Hepatic stellate cell (primary cell): Measurements from ENCODE around the gene CAMK2D.

Source experiments
- DNase-seq: peaks from one replicate; pipeline ENCODE4 v3.0.0; 2011; ENCODE audit warnings: low spot score

Gene CAMK2D

DNA sequence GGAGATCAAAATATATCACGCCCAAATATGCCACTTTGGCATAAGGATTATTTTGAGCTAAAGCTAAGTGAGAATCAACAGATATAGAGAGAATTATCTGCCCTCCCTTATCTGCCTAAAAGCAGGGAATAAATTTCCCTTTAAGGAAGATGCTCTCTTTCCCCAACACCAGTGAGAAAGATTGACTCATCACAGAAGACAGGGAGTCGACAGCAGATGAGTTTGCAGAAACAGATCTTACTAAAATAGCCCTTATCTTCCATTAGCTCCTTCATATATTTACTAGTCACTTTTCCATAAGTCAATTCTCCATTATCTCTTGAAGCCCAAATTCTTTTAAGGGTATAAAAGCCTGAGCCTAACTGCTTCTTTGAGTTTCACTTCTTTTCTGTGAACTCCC lies 156.6 kb downstream of the CAMK2D start:
- peak; percentile 4 for DNase-seq

DNA sequence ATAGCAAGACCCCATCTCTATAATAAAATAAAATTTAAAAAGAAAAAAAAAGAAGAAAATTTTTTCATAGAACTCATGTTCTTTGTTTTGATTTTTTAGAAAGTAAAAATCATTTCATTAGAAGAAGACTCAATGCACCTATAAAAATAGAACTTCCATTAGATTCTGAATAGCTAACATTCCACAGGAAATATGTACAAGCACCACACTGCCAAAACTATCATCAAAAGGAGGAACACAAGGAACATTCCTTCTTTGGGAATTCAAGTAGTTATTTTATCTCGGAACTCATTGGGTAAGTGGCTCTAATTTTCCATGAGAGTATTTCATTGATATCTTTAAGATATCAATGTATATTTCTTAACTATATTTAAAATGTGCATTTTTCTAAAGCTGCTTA lies 157.6 kb downstream of the CAMK2D start:
- DNase-seq: peak; percentile 7

DNA sequence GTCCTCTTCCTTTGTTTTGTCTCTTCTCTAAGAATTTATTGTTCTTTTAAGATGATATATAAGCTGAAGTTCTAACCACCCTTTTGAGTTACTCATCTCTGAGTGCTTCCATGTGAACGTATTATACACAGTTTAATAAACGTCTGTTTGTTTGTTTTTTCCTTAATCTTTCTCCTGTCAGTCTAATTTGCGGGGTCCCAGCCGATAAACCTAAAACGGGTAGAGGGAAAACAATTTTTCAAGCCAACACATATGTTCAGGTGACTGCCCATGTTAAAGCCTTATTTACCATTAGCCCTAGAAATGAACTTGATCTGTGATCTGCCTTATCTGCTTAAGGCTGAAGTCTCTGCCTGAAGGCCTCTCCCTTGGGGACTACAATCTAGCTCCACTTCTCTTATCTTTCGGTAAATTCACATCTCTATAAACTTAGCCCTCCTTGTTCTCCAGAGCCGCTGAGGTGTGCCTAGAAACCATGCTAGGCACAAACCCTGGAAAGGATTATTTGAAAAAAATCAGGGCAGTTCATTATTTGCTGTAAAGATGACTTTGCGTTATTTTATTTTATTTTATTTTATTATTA lies 158.8 kb downstream of the CAMK2D start:
- DNase-seq: no peak

DNA sequence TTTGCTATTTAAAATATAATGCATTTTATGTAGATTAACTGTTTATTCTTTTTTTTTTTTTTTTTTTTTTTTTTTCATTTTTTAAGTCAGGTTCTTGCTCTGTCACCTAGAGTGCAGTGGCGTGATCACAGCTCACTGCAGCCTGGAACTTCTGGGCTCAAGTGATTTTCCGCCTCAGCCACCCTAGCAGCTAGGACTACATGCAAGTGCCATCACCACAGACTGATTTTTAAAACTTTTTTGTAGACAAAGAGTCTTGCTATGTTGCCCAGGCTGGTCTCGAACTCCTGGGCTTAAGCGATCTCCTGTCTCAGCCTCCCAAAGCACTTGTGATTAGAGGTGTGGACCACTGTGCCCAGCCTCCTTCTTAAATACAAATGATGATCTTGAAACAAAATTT lies 159.9 kb downstream of the CAMK2D start:
- DNase-seq: no peak

DNA sequence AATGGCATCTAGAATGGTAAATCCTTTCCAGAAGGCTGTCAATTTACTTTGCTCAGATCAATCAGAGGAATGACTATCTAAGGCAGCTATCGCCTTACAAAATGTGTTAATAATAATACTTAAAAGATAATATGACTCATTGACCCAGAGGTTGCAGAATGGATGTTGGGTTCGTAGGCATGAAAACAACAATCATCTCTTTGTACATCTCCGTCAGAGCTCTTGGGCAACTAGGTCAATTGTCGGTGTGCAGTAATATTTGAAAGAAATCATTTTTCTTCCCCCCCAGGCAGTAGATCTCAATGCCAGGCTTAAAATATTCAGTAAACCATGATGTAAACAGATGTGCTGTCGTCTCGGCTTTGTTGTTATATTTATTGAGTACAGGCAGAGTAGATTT lies 165.1 kb downstream of the CAMK2D start:
- no peak for DNase-seq

DNA sequence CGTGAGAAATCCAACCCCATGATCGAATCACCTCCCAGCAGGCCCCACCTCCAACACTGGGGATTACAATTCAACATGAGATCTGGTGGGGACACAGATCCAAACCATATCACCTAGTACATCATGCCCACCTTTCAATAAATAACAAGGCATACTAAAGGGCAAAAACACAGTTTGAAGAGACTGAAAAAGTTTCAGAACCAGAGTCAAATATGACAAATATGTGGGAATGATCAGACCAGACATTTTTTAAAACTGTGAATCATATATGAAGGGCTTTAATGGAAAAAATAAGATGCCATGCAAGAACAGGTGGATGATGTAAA lies 167.3 kb downstream of the CAMK2D start:
- DNase-seq: no peak

DNA sequence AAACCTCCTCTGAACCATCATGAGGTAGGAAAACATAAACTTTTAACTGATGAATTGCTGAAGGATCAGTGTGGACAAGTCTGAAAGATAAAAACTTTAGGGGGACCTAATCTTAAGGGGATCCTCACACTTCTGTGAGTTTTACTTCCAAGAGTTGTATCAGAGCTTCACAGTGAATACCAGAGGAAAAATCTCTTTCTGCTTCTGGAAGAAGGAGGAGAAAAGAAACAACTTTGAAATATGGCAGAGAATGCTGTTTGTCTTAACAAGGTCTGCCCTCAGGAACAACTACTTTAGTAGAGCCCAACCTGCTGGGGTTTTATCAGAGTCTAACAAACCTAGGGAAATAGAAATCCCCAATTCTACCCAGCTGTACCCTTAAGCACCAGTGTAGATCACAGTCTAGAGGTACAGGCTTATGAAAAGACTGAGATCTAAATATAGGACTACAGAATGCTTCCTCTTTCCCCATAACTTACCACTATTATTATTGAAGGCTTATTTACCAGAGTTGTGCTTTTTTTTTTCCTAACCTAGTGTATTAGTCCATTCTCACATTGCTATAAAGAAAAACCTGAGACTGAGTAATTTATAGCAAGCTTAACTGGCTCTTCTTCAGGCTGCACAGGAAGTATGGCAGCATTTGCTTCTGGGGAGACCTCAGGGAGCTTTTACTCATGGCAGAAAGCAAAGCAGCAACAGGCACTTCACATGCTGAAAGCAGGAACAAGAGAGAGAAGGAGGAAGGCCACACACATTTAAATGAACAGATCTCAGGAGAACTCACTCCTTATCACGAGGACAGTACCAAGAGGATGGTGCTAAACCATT lies 167.9 kb downstream of the CAMK2D start:
- no peak for DNase-seq

DNA sequence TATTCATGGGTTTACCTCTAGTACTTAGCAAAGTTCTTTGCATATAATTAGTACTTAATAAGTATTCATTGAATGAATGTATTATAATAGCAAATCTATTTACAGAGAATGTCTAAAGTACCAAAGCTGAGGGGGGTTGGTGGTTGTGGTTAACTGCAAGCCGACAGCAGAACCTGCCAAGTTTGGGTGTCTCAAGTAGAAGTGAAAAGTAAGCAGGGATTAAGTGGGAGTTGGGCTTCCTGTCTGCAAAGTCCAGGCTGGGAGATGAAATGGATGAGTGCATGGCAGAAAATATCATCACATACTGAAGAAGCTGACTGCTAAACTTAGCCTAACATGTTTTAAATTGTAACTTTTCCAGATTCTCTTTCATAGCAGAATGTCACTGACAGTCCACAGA lies 169.6 kb downstream of the CAMK2D start:
- DNase-seq: no peak

DNA sequence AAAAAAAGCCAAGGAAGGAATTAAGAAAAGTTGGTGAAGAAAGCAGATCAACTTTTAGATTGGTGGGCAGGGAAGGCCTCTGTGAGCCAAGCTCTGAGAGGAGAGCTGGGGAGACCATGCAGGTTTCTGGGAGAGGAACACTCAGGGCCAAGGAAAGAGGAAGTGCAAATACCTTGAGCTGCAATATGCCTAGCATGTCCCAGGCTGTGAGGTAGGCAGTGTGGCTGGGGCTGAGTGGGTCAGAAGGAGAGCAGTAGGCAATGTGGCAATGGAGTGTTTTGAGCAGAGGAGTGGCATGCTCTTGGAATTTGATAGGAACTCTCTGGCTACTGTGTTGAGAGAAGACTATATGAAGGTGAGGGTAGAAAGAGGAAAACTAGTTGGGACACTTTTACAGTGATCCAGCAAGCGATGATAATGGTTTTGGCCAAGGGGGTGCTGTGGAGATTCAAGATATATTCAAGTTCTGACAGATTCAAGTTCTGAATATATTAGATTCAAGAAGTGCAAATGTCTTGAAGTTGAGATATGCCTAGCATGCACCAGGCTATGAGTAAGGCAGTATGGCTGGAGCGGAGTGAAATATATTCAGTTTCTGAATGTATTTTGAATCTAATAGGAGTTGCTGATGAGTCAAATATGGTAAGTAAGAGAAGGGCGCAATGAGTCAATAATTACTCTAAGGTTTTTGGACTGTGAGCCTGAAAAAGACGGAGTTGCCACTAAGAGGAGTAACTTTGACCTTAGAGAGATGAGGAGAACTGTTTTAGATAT lies 172.5 kb downstream of the CAMK2D start:
- no peak for DNase-seq

DNA sequence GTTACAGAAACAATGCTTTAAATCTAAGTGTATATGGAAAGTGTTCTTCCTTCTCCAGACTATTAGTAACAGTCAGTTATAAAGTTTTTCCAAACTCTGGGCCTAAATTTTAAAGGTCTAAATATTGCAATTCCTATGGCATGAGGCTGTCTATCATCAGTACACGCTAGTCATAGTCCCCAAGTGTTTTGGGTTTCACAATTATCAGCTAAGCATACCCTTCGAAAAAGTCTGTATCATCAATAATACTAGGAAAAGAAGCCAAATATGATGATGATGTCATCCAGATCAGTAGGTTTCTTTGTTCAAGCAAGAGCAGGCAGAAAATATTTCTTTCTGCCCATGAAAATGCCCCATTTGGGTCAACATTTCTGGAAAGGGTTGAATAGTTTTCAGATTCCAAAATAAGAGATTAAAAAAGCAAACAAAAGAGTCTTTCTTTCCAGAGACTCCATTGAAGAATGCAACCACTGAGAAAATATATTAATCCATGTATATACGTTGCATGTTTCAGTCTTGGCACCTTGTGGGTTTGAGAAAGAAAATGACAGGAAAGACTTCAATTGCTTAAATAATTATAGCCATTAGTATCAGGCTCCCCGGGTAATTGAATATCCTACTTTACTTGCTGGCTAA lies 173.8 kb downstream of the CAMK2D start:
- DNase-seq: no peak

DNA sequence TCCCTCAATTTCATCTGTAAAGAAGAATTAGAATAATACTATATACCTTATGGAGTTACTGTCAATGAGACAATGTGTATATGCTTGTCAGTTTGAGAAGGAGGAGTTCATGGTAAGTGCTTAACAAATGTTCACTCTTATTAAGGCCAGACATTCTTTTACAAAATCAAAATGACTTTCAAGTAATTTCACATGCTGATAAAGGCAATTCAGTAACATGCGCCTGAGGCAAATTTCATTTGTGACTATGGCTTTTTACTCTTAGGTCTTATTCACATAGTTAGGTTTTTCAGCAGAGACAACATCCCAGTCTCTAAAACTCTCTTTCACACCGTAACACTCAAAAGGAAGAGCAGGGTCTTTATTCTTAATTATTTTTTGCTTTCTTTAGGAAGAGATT lies 174.4 kb downstream of the CAMK2D start:
- no peak for DNase-seq

DNA sequence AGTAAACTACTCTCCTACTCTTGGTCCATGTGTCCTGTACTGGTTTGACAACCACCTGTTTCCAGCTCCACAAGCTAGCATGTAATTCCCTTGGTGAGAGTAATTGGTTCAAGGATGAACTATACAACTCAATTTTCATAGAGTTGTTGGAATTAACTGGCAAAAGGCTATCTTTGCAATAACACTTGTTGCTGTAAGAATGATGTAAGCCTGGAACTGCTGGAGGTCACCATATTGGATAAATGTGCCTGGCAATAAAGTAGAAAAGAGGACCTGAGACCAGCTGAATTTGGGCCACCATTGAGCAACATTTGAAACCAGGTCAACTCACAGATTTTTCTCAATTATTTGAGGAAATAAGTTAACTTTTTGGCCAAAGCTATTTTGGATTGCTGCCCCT lies 175.5 kb downstream of the CAMK2D start:
- DNase-seq: no peak

DNA sequence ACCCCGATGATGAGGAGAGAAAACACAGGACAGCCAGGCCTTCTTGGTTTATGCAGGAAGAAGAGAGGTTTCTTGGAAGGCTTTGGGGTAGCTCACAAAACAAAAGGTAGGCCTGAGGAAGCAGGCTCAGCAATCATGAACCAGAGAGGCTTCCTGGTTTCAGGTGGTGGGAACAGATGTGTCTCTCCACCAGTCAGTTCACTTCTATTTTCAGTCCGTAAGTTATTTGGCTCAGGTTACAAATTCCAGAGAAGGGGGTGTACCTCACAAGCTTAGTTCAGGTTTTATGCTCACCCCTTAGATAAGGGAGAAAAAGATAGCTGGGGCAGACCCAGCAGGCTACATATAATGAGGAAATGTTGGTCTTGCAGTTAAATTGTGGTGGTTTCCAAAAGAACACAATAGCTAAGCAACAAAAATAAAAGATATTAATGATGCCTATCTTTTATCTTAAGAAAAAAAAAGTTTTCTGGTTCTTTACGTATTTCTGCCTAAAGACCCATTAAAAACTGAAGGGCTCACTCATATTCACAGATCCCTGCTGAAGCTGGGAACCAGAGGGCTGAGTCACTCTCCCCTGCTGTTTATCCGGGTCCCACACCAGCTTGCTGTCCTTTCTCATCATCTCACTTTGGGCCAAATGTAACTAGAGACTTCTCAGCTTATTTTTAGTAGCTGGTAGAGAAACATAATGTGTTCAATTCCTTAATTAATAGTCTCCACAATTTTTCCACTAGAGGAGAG lies 177.0 kb downstream of the CAMK2D start:
- DNase-seq: no peak

DNA sequence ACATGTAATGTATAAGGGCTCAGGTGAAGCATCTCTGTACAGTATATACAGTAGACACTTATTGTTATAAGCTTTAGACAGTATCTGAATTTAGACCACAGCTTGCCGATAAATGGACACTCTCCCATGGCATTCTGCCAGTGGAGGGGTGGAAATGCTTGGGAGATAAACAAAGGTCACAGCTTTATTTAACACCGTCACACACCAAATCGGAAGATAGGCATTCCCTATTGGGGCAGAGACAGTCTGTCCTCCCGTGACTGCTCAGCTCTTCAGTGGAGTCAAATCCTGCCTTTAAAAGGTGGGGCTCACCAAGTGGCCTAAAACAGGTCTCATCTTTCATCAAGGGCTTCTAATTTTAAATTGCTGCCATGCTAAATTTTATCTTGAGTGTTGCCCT lies 178.8 kb downstream of the CAMK2D start:
- DNase-seq: no peak

DNA sequence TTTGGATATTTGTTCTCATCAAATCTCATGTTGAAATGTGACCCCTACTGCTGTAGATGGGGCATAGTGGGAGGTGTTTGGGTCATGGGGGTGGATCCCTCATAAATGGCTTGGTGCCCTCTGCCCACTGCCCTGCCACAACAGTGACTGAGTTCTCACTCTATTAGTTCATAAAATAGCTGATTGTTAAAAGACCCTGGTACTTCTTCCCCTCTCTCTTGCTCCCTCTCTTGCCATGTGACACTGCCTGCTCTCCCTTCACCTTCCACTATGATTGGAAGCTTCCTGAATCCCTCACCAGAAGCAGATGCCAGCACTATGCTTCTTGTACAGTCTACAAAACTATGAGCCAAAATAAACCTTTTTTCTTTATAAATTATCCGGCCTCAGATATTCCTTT lies 182.2 kb downstream of the CAMK2D start:
- DNase-seq: no peak

DNA sequence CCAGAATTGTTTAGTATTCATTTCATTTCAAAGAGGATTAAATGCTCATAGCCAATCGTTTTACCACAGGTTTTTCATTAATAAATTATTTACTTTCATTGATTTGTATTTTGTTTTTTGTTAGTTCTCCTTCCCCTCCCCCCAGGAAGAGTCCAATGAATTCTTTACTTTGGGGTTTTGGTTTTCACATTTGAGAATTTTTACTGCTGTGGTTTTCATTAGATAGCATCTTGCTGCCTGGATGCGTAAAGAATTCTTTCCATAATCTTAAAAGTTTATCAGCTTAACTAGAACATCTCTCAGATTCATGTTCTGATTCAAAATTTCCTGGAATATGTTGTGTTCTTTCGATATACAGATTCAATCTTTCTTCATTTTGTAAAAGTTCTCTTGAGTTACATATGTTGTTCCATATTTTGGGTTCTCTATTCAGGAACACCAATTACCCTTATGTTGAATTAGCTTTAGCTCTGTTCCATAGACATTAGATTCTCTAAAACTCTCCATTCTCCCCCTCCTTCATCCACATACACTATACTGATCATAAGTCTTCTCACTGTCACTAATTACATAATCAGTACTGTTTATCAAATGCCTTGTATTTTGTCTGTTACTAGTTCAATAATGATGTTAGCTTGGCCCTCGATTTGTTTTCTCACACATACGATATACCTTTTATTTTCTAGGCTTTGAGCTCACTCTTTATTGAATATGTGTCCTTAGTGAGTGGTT lies 184.4 kb downstream of the CAMK2D start:
- DNase-seq: no peak

DNA sequence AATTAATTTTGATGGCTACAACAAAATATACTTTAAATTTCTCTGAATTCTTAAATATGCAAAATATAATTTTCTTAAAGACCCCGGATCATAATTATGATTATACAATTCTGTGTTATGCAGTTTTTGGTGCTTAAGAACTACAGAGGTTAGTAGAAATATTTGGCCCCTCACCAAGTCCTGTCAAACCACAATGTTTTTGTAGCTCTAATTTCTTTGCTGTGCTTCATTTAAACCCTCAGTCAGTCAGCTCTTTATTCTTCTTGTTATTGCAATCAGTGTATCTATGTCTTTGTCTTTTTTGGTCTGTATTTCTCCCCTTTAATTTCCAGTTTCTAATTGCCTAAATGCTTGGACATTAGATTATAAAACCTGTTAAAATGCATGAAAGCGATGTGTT lies 186.1 kb downstream of the CAMK2D start:
- no peak for DNase-seq

DNA sequence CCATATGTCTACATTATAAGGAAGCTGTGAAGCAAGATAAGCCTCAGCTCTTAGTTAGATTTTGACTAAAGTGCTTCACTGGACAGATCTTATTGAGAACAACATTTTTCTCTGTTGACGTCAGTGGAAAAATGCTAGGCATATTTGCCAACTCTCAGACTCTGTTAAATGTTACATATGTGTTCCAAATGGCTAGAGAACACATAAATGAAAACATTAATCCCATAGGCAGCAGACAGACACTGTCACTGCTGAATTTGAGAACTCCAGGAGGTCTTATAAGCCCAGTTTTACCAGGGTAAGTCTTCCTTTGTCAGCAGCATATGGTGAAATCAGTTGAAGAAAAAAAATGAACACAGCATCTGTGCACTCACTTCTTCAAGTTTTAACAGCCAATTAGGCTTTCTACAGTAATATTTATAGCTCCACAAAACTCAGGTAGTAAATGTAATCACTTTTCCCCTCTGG lies 186.9 kb downstream of the CAMK2D start:
- peak; percentile 4 for DNase-seq

DNA sequence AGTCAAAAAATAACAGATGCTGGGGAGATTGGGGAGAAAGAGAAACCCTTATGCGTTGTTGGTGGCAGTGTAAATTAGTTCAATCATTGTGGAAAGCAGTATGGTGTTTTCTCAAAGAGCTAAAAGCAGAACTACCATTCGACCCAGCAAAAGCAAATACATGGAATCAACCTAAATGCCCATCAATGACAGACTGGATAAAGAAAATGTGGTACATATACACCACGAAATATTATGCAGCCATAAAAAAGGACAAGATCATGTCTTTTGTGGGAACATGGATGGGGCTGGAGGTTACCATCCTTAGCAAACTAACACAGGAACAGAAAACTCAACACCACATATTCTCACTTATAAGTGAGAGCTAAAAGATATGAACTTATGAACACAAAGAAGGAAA lies 188.9 kb downstream of the CAMK2D start:
- no peak for DNase-seq

DNA sequence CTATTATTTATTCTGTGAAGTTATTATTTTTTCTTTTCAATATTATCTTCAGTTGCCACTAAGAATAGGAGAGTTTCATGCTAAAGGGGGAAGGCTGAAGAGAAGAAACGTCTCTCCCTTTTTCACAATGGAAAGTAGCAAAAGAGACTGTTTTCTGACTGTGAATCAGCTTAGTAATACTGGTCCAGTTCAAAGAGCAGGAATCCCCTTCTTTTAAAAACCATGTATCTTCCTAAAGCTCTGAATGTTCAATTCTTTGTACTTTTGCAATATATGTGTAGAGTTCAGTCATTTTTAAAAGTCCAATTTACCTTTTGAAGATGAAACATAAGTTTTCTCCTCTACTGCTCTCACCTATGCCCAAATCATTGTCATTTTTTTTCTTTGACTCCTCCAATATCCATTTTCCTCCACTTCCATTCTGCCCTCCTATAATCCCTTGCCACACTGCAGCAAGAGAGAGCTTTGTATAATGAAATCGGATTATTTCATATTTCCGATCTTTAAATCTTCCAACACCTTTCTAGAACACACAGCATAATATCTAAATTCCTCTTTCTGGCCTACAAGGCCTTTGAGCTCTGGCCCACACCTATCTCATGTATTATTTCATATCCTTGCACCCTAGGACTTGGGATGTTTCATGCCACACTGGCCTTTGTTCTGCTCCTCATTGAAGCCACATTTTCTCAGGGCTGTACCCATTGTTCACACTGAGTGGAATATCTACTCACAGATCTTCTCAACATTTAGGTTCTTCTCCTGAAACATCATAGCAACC lies 195.3 kb downstream of the CAMK2D start:
- no peak for DNase-seq

DNA sequence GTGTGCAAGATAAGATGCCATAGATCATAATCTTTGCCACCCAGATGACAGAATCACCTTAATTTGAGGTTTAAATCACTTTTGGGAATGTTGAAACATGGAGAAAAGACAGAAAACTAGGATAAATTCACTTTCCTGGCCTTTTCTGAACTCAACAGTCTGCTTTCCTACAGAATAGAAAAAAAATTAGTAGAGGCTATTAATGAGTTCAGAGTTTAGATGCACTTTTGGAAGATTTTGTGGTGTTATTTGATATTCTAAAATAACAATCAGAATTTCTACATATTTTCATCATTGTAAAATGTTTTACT lies 195.9 kb downstream of the CAMK2D start:
- DNase-seq: no peak
